GM21447 (cell line): ENCODE measurements around the gene PRICKLE2.

Source experiments
- ATAC-seq: cut with Tn5 transposase; IDR thresholded peaks from one replicate; pipeline ENCODE4 v1.9.1; 2021; ENCODE audit not compliant: unreplicated experiment

PRICKLE2 gene

DNA sequence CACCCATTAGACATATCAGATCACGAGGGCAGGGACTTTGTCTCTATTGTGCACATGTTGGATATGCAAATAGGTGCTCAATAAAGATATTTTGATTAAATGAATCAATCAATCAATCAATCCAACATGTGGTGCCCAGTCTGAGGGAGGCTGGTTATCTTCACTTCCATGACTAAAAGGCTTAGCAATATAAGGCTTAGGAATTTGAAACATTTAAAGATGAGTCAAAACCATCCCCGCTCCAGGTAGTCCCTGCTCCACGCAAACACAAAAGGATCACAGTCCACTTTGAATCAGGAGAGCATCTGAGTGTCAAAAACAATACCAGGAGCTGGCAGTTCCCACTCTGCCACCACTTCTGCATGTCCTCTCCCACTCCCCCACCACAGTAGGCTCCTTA lies 25.8 kb upstream of the PRICKLE2 start:
- ATAC-seq, result no peak

DNA sequence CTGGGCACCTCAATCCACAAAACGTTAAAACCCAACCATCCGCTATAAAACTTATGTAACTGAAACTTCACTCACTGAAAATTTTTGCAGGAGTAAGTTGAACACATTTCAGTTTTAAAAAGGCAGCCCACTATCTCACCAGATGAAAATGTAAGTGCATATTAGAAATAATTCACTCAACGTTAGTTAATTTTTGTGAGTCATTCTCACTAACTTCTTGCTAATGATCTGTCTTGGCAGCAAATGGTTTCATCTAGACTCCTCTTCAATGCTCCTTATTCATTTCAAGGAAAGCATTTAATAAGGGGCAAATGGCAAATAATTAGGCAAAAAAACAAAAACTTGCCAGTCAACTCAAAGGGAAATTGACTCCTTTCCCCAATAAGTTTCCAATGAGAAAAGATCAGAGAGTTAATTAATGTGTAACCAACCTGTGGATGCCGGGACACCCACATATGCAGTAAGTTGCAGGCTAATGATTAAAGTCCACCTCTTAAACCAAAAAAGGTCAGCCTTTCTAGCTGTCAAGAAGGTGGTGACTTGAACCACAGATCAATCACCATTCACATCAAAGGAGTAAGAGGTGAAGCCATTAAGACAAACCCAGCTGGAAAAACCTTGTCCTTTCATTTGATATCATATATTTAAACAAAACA lies 22.9 kb upstream of the PRICKLE2 start:
- ATAC-seq, result no peak

DNA sequence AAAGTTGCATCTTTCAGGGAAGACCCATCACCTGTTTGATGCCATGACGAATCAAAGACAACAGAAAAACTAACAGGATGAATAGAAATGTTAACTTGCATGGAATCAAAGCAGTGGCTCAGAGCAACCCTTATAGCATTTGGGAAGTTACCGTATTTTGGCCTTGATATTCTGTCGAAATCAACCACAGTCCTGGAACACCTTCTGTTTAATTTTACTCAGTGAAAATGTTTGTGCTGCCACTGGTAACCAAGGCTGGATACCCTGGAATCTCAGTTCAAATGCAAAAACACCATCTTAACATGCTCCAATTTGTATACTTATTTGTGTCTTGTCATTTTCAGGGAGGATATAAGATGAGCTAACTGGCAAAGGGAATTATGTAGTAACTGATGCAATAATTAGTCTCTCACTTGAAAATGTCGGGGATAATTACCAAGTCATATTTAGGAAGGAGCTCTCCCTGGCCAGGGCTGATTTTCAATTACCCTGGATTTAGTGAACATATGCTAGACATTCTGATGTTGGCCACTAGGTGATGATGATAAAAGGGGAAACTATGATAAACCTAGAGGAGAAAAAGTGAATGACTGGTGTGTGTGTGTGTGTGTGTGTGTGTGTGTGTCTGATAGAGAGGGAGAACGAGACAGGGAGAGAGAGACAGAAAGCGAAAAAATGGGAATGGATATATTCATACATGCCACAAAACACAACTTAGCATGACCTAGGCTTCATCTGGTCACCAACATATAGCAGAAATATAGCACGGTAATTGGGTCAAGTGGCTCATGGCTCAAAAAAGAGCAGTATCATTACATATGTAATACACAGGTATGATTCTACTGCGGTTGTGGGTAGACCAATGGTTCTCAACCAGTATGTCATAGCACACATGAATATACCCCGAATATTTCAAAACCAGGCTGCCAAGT lies 19.0 kb upstream of the PRICKLE2 start:
- no peak for ATAC-seq

DNA sequence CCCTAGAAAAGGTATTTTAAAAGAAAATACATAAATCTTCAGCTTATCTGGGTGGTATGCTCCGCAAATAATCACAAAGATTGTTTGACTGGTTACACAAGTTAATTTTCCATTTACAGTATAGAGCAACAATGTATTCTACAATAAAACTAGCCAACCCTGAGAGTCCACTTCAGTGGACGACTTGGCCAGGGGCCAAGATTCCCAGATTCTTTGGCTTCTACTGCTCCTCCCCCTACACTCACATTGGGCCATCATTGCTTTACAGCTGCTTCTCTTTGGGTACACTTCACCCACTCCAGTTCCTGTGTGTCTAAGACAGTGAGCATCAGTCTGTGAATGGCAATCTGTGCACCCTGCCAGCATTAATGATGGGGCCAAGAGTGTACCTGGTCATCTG lies 17.2 kb upstream of the PRICKLE2 start:
- ATAC-seq, result no peak

DNA sequence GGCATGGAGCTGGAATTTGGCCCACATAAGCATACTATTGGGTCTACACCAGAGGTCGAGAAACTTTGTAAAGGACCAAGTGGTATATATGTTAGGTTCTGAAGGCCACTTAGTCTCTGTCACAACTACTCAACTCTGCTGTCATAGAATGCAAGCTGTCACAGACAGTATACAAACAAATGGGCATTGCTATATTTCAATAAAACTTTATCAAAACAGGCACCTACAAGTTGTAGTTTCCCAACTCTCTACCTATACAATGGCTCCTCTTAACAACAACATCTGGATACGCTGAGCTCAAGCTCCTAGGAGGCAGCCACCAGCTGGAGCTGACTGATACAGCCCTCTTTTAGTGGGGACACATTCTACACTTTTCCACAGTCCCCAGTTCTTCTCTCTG lies 15.7 kb upstream of the PRICKLE2 start:
- ATAC-seq, result no peak

DNA sequence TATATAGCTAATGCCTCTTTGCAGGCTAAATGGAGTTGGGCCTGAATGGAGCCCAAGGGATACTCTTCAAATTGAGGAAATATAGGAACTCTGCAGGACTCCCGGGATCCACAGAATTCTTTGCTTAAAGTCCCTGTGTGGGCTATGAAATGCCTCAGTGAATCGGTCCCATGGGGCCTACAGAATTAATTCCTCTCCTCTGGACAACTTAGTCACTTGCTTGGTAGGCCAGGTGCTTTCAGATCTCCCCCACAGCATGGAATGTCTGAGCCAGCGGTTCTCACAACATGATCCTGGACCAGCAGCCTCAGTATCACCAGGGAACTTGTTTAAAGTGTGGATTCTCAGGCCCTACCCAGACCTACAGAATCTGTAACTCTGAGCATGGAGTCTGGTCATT lies 15.1 kb upstream of the PRICKLE2 start:
- ATAC-seq, result no peak

DNA sequence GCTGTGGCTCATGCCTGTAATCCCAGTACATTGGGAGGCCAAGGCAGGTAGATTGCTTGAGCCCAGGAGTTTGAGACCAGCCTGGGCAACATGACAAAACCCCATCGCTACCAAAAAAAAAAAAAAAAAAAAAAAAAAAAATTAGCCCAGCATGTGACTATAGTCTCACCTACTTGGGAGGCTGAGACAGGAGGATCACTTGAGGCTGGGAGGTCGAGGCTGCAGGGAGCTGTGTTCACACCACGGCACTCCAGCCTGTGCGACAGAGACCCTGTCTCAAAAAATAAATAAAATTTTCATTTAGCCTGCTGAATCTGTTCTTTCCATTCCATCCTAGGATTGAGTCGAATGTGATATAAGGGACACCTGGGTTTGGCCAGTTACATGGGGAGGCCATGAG lies 14.6 kb upstream of the PRICKLE2 start:
- no peak for ATAC-seq

DNA sequence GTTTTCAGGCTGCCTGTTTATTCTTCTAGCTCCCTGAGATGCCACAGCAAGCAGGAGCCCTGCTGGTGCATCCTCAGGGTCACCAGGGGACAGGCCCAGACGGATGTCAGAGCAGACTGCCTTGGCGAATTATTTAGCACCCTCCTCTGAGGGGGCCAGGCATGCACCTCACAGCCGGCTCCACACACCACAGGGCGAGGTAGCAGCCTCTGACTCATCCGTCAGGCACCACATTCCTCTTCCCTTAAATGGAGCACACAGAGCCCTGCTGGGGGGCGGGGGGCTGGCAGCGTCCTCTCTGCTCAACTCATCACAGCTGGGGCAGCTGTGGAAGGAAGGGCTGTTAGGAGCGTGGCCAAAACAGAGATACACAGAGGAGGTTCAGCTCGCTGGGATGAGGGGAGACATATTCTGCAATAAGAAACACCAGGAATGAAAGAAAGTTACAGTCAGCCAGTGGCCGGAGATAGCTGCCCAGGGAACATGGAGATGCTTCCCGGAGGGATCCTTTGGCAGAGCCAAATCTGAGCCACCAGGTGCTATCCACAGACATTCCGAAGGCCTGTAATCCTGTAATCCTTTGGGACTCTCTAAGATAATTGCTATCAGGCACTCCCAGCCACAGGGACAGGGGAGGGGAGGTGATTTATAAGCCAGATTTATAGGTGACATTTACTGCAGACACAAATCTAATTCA lies 13.9 kb upstream of the PRICKLE2 start:
- ATAC-seq, result no peak

DNA sequence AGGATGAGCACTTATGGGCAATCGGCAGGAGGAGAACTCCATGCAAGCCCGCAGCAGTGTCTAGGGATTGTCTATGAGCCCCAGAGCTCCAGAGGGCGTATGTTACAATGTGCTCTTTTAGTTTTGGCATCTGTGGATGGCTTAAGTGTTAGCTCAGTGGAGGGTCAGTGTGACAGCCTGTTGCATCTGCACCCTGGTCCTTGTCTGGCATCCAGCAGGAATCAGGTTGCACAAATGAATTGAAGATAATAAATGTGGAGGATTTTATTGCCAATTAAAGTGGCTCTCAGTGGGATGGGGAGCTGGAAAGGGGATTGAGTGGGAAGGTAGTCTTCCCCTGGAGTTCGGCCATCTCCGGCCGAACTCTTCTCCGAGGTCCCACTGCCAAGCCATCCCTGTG lies 11.8 kb upstream of the PRICKLE2 start:
- ATAC-seq, result no peak

DNA sequence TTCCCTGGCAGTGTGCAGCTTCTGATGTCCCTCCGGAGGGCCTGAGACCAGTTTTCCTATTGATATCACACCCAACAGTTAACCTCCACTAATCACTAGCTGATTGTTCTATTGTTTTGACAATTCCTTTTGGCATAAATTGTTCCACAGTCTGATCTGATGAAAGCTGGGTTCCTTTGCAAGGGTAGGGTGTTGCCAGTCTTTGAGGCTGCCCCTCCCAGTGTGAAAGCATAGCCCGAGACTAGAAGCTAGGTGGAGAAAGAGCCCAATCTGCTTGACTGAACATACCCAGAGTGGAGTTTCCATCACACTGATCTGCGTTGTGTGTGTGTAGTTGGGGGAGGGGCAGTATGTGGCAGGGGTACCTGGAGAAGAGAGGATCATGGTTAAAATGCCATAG lies 10.3 kb upstream of the PRICKLE2 start:
- no peak for ATAC-seq

DNA sequence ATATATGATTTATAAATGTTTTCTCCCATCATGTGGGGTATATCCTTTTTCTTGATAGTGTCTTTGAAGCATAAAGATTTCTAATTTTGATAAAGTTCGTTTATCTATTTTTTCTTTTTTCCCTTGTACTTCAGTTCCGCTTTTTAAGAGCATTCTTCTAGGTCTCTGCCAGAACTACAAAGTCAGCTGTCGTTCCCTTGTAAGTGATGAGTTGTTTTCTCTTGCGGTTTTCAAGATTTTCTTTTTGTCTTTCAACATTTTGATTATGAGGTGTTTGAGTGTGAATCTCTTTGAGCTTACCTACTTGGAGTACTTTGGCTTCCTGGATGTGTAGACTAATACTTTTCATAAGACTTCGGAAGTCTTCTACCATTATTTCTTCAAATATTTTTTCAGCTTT lies 9.3 kb upstream of the PRICKLE2 start:
- ATAC-seq, result no peak

DNA sequence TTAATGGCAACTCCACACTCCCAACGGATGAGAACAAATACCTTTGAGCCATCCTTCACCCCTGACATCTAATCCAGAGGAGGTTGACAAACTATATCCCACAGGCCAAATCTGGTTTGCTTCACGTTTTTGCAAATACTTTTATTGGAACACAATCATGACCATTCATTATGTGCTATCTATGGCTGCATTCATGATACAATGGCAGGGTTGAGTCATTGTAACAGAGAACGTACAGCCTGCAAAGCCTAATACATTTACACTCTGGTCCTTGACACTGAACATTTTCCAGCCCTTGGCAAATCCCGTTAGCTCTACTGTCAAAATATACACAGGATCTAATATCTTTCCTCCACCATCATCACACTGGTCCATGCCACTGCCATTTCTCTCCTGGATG lies 7.6 kb upstream of the PRICKLE2 start:
- ATAC-seq, result no peak

DNA sequence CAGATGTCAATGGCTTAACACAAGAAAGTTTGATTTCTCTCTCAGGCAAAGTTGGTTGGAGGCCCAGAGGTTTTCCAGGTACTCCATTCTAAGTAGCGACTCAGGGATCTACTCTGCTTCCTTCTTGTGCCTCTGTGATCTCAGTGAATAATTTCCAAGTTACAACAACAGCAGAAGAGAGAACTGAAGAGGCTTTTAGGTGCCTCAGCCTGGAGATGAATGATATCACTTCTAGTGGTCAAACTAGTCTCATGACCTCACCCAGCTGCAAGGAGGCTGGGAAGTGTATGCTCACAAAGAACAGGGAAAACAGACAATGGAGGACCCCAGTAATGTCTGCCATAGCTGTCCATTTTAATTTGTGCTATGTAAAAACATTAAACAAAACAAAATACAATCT lies 4.6 kb upstream of the PRICKLE2 start:
- ATAC-seq, result no peak

DNA sequence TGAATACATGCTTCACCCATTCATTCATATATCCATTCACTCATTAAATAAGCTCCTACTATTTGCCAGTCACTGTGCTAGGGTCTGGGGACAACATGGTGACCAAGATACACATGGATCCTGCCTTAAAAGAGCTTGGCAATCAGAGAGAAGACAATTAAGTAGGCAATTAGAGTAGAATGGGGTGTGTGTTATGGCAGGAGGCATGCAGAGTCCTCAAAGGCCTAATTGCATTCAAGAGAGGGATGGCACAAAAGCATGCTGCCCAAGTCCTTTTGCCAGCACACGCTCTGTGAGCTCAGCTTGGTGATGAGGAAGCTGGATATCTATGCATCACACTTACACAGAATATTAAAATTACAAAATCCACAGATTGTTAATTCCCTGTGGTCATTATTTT lies 2.8 kb upstream of the PRICKLE2 start:
- no peak for ATAC-seq

DNA sequence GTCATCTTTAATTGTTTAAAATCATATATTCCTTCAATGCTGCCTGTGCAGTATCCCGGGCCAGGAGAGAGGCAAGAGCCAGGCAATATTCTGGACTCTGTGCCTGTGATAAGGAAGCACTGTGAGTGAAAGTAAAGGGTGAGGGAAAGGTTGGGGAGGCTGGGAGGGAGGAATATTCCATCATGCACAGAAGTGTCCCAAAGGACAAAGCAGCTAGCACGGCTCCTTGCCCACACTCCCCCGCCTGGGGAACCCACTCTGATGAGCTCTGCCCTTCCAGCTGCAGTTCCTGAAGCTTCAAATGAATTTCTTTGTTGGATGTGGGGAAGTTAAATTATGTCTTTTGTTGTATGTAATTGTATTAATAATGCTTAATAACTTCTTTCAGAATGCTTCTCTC lies 1.5 kb upstream of the PRICKLE2 start:
- no peak for ATAC-seq

DNA sequence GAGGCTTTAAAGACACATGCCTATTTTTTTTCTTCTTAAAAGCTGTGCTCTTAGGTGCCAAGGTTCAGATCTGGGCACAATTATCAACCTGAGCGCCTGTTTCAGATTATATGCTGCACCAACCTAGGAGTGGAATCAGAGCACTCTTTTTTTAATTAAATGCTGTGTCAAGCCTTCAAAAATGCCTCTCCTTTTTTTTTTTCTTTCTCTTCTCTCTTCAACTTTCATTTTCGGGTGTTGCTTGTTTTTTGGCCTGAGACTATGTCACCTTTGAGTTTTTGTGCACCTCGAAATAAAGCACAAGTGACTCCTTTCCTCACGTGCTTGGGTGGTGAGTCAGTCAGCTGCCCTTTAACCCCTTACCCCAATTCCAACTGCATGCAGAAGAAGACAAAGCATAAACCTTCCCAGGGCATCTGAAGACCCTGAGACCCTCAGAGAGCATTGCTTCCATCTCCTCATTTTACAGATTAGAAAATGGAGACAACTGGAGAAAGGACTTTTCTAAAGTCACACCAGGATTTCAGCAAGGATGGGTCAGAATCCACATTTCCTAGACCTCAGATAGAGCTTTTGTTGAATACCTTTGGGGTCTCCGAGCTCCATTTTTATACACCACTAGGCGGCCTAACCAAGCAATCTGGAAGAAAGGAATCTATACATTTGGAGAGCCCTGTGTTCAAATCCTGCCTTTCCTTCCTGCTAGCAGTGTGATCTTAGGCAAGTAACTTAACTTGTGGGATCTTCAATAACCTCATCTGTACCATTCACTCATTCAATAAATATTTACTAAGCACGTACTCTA lies 631 bp upstream of the PRICKLE2 start:
- no peak for ATAC-seq

DNA sequence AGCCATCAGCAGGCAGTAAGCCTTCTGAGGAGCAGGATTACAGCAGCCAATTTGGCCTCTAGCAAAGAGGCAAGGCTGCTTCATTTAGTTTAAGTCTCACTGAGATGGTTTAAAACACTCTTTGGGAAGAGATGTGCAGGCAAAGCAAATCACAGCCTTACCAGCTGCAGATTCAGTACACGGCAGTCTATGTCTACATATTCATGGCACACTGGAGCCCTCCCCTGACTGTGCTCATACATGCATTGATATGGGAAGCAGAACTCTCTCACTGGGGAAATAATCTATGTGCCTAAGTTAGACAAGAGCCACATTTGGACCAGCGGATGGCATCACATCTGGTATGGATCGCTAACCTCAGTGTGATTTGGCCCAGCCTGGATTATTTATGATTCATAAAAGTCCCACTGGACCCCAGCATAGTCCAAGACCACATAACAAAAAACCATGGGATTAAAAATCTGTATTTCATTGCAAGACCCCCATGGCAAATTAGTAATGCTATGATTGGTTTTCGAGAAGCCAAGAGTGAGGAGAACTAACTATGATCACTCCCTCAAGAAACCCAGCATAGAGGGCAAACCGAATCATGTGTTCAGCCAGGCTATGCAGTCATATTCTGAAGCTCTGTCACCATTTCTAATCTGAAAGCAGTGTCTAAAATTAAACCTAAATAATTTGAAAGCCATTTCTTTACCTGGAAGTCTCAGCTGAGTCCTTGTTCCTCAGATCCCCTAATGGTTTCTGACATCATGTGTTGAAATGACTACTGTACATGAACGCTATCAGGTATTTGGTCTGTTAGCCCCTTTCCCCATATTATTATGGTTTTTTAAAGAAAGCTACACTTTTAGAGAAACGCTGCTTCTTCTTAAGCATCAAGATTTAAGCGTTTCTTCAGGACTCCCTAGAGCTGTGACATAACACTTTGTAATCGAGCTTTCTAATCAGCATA lies 1.2 kb downstream of the PRICKLE2 start:
- ATAC-seq, result no peak

DNA sequence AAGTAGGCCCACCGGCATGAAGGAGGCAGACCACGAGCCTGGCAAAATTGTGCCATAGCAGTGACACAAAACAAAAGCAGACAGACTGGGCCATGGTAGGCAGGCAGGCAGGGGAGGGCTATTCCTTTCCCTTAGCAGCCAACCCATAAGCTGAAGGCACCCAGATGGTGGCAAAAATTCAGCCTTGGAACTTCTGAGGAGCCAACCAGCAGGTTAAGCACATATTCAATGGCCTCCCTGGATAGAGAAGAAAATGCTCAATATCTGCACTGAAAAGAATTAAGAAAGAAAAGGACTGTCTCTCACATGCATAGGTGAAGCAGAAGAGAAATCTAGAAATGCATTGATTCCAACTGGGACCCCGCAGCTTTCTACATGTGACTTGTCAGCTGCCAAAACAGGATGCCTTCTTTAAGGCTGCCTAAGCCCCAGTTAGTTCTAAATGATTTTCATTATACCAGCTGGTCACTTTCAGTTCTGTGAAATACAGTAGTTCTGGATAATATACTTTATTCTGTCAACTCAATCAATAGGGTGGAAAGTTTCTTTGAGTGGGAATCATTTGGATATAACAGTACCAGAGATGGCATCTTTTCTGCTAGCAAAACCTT lies 2.7 kb downstream of the PRICKLE2 start:
- no peak for ATAC-seq

DNA sequence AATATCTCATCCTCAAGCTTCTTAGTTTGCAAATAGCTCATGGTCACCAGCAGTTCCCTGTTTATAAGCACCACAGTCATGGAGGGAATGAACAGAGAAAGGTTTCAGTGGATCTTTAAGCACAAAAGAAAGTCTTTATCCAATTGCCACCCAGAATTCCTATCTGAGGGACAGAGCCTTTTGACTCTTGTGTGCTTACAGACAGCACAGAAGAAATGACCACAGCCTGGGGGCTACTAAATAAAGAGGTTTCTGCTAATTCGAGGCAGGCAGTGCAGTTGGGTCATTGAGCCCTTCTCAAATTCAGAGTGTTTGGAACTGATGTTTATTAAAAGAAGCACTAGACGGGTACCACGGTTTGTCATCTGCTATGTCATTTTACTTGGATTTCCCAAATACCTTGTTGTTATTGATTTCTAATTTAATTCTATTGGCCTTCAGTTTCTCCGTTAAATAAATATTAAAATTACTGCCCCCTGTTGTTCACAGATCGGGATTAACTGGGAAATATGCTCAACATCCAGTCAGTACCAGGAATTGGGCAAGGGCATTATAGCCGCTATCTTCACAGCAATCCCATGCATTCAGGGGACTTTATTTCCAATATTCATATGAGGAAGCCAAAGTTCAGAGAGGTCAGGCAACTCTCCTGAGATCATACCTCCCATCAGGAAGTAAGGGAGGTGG lies 3.6 kb downstream of the PRICKLE2 start:
- no peak for ATAC-seq
